IPS-15b (cell line): ENCODE results near the gene PLCE1.

ENCODE experiments used
- H3K27me3 ChIP-seq: one replicate; pipeline ENCODE4 v1.6.1; 2013; ENCODE audit warnings: low read length; ENCODE audit not compliant: control insufficient read depth, insufficient read depth
- H3K36me3 ChIP-seq: one replicate; pipeline ENCODE4 v1.6.1; 2013; ENCODE audit warnings: low read length; ENCODE audit not compliant: control insufficient read depth, insufficient read depth
- H3K4me1 ChIP-seq: one replicate; pipeline ENCODE4 v1.6.1; 2013; ENCODE audit warnings: mild to moderate bottlenecking, low read length; ENCODE audit not compliant: control insufficient read depth, insufficient read depth
- H3K4me3 ChIP-seq: one replicate; pipeline ENCODE4 v1.5.1; 2013; ENCODE audit warnings: low read depth, low read length
- H3K9ac ChIP-seq: one replicate; pipeline ENCODE4 v1.6.1; 2013; ENCODE audit warnings: low read depth, mild to moderate bottlenecking, low read length
- H3K9me3 ChIP-seq: one replicate; pipeline ENCODE4 v1.6.1; 2013; ENCODE audit warnings: mild to moderate bottlenecking, low read length; ENCODE audit not compliant: control insufficient read depth, insufficient read depth

PLCE1 gene

DNA sequence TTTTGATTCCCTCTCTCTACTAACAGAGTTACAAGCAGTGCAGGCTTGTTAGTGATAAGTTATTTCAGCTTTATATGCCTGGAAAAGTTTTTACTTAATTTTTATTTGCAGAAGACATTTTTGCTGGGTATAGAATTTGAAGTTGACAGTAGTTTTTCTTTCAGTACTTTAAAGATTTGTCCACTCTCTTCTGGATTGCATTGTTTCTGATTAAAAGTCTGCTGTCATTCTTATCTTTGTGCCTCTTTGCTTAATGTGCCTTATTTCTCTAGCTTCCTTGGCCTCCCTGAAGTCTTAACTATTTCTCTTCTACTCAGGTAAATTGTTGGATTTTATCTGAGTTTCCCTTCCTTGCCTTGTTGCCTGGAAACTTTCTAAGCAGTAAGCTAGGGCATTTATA, 36.2 kb downstream of the PLCE1 start:
- Histone ChIP-seq H3K4me3 (no peak overlapping the region), H3K27me3 (no peaks in the 10 kb centered on the region), H3K4me1 (no peaks in the 10 kb centered on the region), H3K9me3 (no peaks in the 10 kb centered on the region), H3K9ac (no peak overlapping the region), H3K36me3 (no peaks in the 10 kb centered on the region)

- Histone ChIP-seq H3K27me3 (no peaks in the 10 kb centered on the region), H3K36me3 (no peaks in the 10 kb centered on the region), H3K4me3 (no peak overlapping the region), H3K9ac (no peak overlapping the region), H3K9me3 (no peaks in the 10 kb centered on the region), H3K4me1 (peaks cover 4% of the 10 kb centered on the region)
Observed at GRCh38 chr10:94035982-94036765, 42.4 kb downstream of the PLCE1 start.

DNA sequence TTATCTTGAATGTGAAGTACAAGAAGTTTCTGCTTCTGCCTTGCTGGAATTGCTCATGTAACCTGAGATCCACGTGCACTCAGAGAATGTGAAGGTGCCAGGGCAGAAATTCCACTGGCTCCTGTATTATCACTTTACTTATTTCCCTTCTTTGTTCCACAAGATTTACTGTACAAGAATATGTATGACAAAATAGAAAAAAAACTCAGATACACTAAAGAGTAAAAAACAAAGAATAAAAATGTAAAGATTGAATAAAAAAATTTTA, 43.0 kb downstream of the PLCE1 start:
- no peaks in the 10 kb centered on the region for H3K9me3 ChIP-seq
- H3K4me3 ChIP-seq, result no peak overlapping the region
- no peaks in the 10 kb centered on the region for H3K27me3 ChIP-seq
- no peaks in the 10 kb centered on the region for H3K36me3 ChIP-seq
- H3K4me1 ChIP-seq, result peaks cover 4% of the 10 kb centered on the region
- H3K9ac ChIP-seq, result no peak overlapping the region

- Histone ChIP-seq H3K36me3 (no peaks in the 10 kb centered on the region), H3K4me1 (peaks cover 4% of the 10 kb centered on the region), H3K4me3 (no peak overlapping the region), H3K27me3 (no peaks in the 10 kb centered on the region), H3K9me3 (no peaks in the 10 kb centered on the region), H3K9ac (no peak overlapping the region)
Observed at GRCh38 chr10:94037286-94037685, 43.6 kb downstream of the PLCE1 start.

DNA sequence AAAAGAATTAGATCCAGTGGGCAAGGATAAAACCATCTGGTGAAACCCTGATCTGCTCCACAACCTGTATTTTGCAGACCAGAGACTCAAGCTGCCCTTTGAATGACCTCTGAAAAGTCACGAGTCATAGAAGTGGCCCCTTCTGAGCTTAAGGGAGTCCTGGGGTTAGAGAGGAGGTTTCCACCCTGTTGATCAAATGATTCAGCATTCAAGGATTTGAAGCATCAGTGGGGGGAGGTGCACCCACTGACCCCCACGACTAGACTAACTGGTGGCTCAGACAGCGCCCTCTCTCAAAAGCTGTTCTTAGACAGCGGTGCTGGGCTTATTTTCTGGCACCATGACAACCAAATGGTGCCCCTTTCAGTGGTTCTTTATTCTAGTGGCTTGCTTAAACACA, 44.3 kb downstream of the PLCE1 start:
- no peaks in the 10 kb centered on the region for H3K9me3 ChIP-seq

DNA sequence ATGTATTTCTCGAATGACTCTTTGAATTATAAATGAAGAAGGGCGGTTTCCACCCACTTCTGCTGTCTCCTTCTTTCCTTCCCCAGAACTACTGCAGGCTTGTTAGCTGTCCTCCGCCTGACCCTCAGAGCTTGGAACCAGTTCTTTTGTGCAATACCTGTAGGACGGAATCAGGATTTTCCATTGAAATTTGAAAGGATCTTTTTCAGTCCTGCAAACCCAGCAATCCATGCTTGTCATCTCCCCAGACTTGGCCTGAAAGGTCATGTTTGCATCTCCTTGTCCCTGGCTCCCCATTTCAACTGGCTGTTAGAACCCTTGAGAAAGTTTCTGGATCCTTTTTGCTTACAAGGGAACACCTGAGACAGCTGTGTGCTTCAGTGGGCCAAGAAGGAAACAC, 47.5 kb downstream of the PLCE1 start:
- no peaks in the 10 kb centered on the region for H3K27me3 ChIP-seq
- H3K9me3 ChIP-seq, result no peaks in the 10 kb centered on the region
- peaks cover 2% of the 10 kb centered on the region for H3K4me1 ChIP-seq
- no peak overlapping the region for H3K9ac ChIP-seq
- H3K4me3 ChIP-seq, result no peak overlapping the region
- H3K36me3 ChIP-seq, result no peaks in the 10 kb centered on the region

More for the DNA sequence above, 44.3 kb downstream of the PLCE1 start:
- no peaks in the 10 kb centered on the region for H3K27me3 ChIP-seq
- no peak overlapping the region for H3K4me3 ChIP-seq
- no peak overlapping the region for H3K9ac ChIP-seq
- H3K36me3 ChIP-seq, result no peaks in the 10 kb centered on the region
- peaks cover 4% of the 10 kb centered on the region for H3K4me1 ChIP-seq

- H3K4me3 ChIP-seq, result no peak overlapping the region
- no peaks in the 10 kb centered on the region for H3K27me3 ChIP-seq
- no peak overlapping the region for H3K9ac ChIP-seq
- H3K36me3 ChIP-seq, result no peaks in the 10 kb centered on the region
- no peaks in the 10 kb centered on the region for H3K9me3 ChIP-seq
- H3K4me1 ChIP-seq, result peaks cover 2% of the 10 kb centered on the region
Observed at GRCh38 chr10:94042001-94042833, 48.5 kb downstream of the PLCE1 start.

- no peaks in the 10 kb centered on the region for H3K27me3 ChIP-seq
- no peaks in the 10 kb centered on the region for H3K4me1 ChIP-seq
- no peaks in the 10 kb centered on the region for H3K36me3 ChIP-seq
- no peaks in the 10 kb centered on the region for H3K9me3 ChIP-seq
- no peak overlapping the region for H3K4me3 ChIP-seq
- no peak overlapping the region for H3K9ac ChIP-seq
Observed at GRCh38 chr10:94042834-94043175, 49.1 kb downstream of the PLCE1 start.
